Measurements from ENCODE around the gene COL13A1. TPM values are rescaled to one million over a fixed set of nuclear protein-coding genes. Genes with fewer than 3 reads are reported as not detected.

Gene COL13A1
- total and polyA plus RNA-seq, 2 experiments from 2014 or later: 5.2 to 8.6 TPM

GRCh38 chr10:69897432-69897831, 95.7 kb downstream of the COL13A1 start:
- Mint-ChIP-seq H3K36me3 (ENCODE audit: low read depth) (no peaks in the 10 kb centered on the region; the same call in 2 of the 3 replicates), H3K9me3 (no peaks in the 10 kb centered on the region), H3K4me3 (no peak overlapping the region), H3K4me1 (peaks cover 43% of the 10 kb centered on the region), H3K27ac (no peak overlapping the region), H3K27me3 (ENCODE audit: insufficient read depth, low read depth, poor library complexity) (peaks cover 20% of the 10 kb centered on the region)
- Histone ChIP-seq H3K36me3 (ENCODE audit: insufficient read depth) (no peaks in the 10 kb centered on the region), H3K27me3 (ENCODE audit: insufficient read depth) (no peaks in the 10 kb centered on the region), H2AFZ (no peak overlapping the region), H3K4me1 (ENCODE audit: insufficient read depth) (peaks cover 20% of the 10 kb centered on the region), H4K20me1 (replicated peaks; ENCODE audit: insufficient read depth) (no peaks in the 10 kb centered on the region), H3K4me3 (no peak overlapping the region), H3F3A (replicated peaks; ENCODE audit: low read depth) (no peaks in the 10 kb centered on the region), H3K9me2 (ENCODE audit: insufficient read depth) (no peaks in the 10 kb centered on the region), H3K27ac (ENCODE audit: low read depth) (no peak overlapping the region), H3K4me2 (no peak overlapping the region), H3K79me2 (replicated peaks; ENCODE audit: insufficient read depth) (no peaks in the 10 kb centered on the region)
- no peak for DNase-seq (ENCODE audit: low spot score)
- ATAC-seq: no peak
- TF ChIP-seq NANOG (IDR thresholded peaks at IDR 0.05; ENCODE audit: borderline replicate concordance): no peak
- TF ChIP-seq STAT1 (IDR thresholded peaks at IDR 0.05; ENCODE audit: unreplicated experiment): no peak
- no peak for TF ChIP-seq CTCF (conservative IDR thresholded peaks at IDR 0.05; ENCODE audit: low read depth in 2 of 2)
- no peak for TF ChIP-seq JUNB (IDR thresholded peaks at IDR 0.05; ENCODE audit: unreplicated experiment)
- no peak for TF ChIP-seq CREB1 (CRISPR knock-in tag; IDR thresholded peaks at IDR 0.05; ENCODE audit: low read depth)
- TF ChIP-seq ZNF462 (CRISPR knock-in tag; IDR thresholded peaks at IDR 0.05): no peak
- TF ChIP-seq ETS1 (IDR thresholded peaks at IDR 0.05): no peak
- TF ChIP-seq EZH2phosphoT487 (IDR thresholded peaks at IDR 0.05; ENCODE audit: unreplicated experiment): no peak
- TF ChIP-seq ZNF114 (CRISPR knock-in tag; IDR thresholded peaks at IDR 0.05): no peak
- TF ChIP-seq EZH2 (IDR thresholded peaks at IDR 0.05; ENCODE audit: low read depth, unreplicated experiment): no peak
